Mesenchymal stem cell (in vitro differentiated cells and primary cell): ENCODE results near the gene INCA1.

Source experiments
- DNase-seq: peaks from one replicate; pipeline ENCODE4 v3.0.0-alpha.2; 2013
- H2AFZ ChIP-seq: one replicate; pipeline ENCODE4 v1.6.1; 2013; ENCODE audit warnings: low read depth, mild to moderate bottlenecking, control low read depth, inconsistent platforms, low read length, moderate library complexity
- H2AK5ac ChIP-seq: 2 replicates; pipeline ENCODE4 v1.6.1; 2013; ENCODE audit warnings: low read length, moderate library complexity, mild to moderate bottlenecking, inconsistent platforms; ENCODE audit not compliant: severe bottlenecking
- H2BK120ac ChIP-seq: one replicate; pipeline ENCODE4 v1.6.1; 2013; ENCODE audit warnings: low read depth, mild to moderate bottlenecking, inconsistent platforms, low read length, moderate library complexity
- H2BK12ac ChIP-seq, 2 experiments: one replicate each; pipeline ENCODE4 v1.6.1; 2013; ENCODE audit warnings: inconsistent platforms in 2 of 2, low read length in 2 of 2, mild to moderate bottlenecking in 2 of 2, moderate library complexity in 2 of 2, control low read depth in 1 of 2
- H2BK15ac ChIP-seq: one replicate; pipeline ENCODE4 v1.6.1; 2013; ENCODE audit warnings: mild to moderate bottlenecking, low read depth, inconsistent platforms; ENCODE audit not compliant: poor library complexity, severe bottlenecking
- H2BK5ac ChIP-seq: 2 replicates; pipeline ENCODE4 v1.6.1; 2013; ENCODE audit warnings: low read depth, mild to moderate bottlenecking, low read length, control low read depth, inconsistent platforms; ENCODE audit not compliant: poor library complexity, severe bottlenecking
- H3K14ac ChIP-seq, 2 experiments: one replicate each; pipeline ENCODE4 v1.6.1; 2013; ENCODE audit warnings: inconsistent platforms in 2 of 2, low read length in 2 of 2, control low read depth in 1 of 2, mild to moderate bottlenecking in 1 of 2, moderate library complexity in 1 of 2
- H3K18ac ChIP-seq, 2 experiments: one replicate each; pipeline ENCODE4 v1.6.1; 2013; ENCODE audit warnings: inconsistent platforms in 2 of 2, low read length in 2 of 2, control low read depth in 1 of 2, low read depth in 1 of 2, mild to moderate bottlenecking in 1 of 2
- H3K23ac ChIP-seq, 2 experiments: one replicate each; pipeline ENCODE4 v1.6.1; 2013; ENCODE audit warnings: inconsistent platforms in 2 of 2, low read length in 2 of 2, mild to moderate bottlenecking in 2 of 2, moderate library complexity in 2 of 2, control low read depth in 1 of 2
- H3K27ac ChIP-seq: 2 replicates; pipeline ENCODE4 v1.5.1; 2013; ENCODE audit warnings: mild to moderate bottlenecking, moderate library complexity, low read length, control low read depth, inconsistent platforms; ENCODE audit not compliant: poor library complexity, severe bottlenecking
- H3K27me3 ChIP-seq, 2 experiments: 2 replicates each; pipeline versions ENCODE4 v1.6.1 to v1.7.0; 2013; ENCODE audit warnings: low read length in 2 of 2, mild to moderate bottlenecking in 2 of 2, moderate library complexity in 2 of 2, control low read depth in 1 of 2, inconsistent platforms in 1 of 2; ENCODE audit not compliant: control insufficient read depth in 1 of 2, insufficient read depth in 1 of 2
- H3K36me3 ChIP-seq, 2 experiments: 2 replicates each; pipeline versions ENCODE4 v1.6.1 to v1.7.0; 2013; ENCODE audit warnings: low read length in 2 of 2, control low read depth in 1 of 2, inconsistent platforms in 1 of 2, low read depth in 1 of 2, mild to moderate bottlenecking in 1 of 2; ENCODE audit not compliant: insufficient read depth in 2 of 2, control insufficient read depth in 1 of 2
- H3K4ac ChIP-seq, 2 experiments: one replicate each; pipeline ENCODE4 v1.6.1; 2013; ENCODE audit warnings: inconsistent platforms in 2 of 2, low read length in 2 of 2, mild to moderate bottlenecking in 2 of 2, moderate library complexity in 2 of 2, control low read depth in 1 of 2, low read depth in 1 of 2
- H3K4me1 ChIP-seq: 2 replicates; pipeline ENCODE4 v1.6.1; 2013; ENCODE audit warnings: low read depth, low read length, control low read depth; ENCODE audit not compliant: control insufficient read depth, insufficient read depth
- H3K4me2 ChIP-seq: 2 replicates; pipeline ENCODE4 v1.6.1; 2013; ENCODE audit warnings: low read length, mild to moderate bottlenecking, inconsistent platforms; ENCODE audit not compliant: poor library complexity, severe bottlenecking
- H3K4me3 ChIP-seq, 2 experiments: 2 replicates each; pipeline versions ENCODE4 v1.5.1 to v1.7.0; 2013; ENCODE audit warnings: low read length in 2 of 2, mild to moderate bottlenecking in 2 of 2, control low read depth in 1 of 2, low read depth in 1 of 2; ENCODE audit not compliant: insufficient read depth in 1 of 2
- H3K79me1 ChIP-seq: replicated peaks from 2 replicates; pipeline ENCODE4 v1.6.1; 2013; ENCODE audit warnings: mild to moderate bottlenecking, control low read depth, low read length, inconsistent platforms; ENCODE audit not compliant: poor library complexity, severe bottlenecking
- H3K9ac ChIP-seq: 2 replicates; pipeline ENCODE4 v1.7.0; 2013; ENCODE audit warnings: mild to moderate bottlenecking, low read length, moderate library complexity
- H3K9me3 ChIP-seq: 2 replicates; pipeline ENCODE4 v1.7.0; 2013; ENCODE audit warnings: mild to moderate bottlenecking, low read length; ENCODE audit not compliant: control insufficient read depth
- H4K8ac ChIP-seq: one replicate; pipeline ENCODE4 v1.6.1; 2013; ENCODE audit warnings: inconsistent platforms, mild to moderate bottlenecking, low read length, moderate library complexity
- H4K91ac ChIP-seq: one replicate; pipeline ENCODE4 v1.6.1; 2013; ENCODE audit warnings: mild to moderate bottlenecking, low read length, inconsistent platforms
- WGBS: methylation state at CpG from one replicate; pipeline ENCODE4 v1.1.7; 2013; ENCODE audit warnings: mixed read lengths; 5-methylcytosine and 5-hydroxymethylcytosine counted together

The INCA1 gene

GRCh38 chr17:4974115-4974670, 23.1 kb downstream of the INCA1 start:
- no peak overlapping the region for H3K4ac ChIP-seq
- peaks cover 22% of the 10 kb centered on the region for H3K79me1 ChIP-seq
- H3K23ac ChIP-seq = no peak overlapping the region
- H2AK5ac ChIP-seq = no peak overlapping the region
- no peak overlapping the region for H3K9ac ChIP-seq
- H3K9me3 ChIP-seq = no peaks in the 10 kb centered on the region
- H2AFZ ChIP-seq = no peak overlapping the region
- H3K4me1 ChIP-seq = peaks cover 15% of the 10 kb centered on the region
- no peak overlapping the region for H3K18ac ChIP-seq
- H3K14ac ChIP-seq = no peak overlapping the region
- H2BK120ac ChIP-seq = no peak overlapping the region
- no peak overlapping the region for H3K4me3 ChIP-seq
- H2BK12ac ChIP-seq = no peak overlapping the region
- H4K8ac ChIP-seq = no peak overlapping the region
- H4K91ac ChIP-seq = no peak overlapping the region
- H3K4me2 ChIP-seq = no peak overlapping the region
- H3K27me3 ChIP-seq = no peaks in the 10 kb centered on the region
- no peak overlapping the region for H2BK15ac ChIP-seq
- WGBS = 97% methylated on average over 6 of the region's 9 CpGs
- no peak overlapping the region for H2BK5ac ChIP-seq
- peaks cover 58 to 91% of the 10 kb centered on the region in 2 experiments for H3K36me3 ChIP-seq
- H3K27ac ChIP-seq = no peak overlapping the region
- DNase-seq = no peak

- H3K4me2 ChIP-seq = no peak overlapping the region
- no peak overlapping the region for H3K27ac ChIP-seq
- H3K4me1 ChIP-seq = peaks cover 21% of the 10 kb centered on the region
- H3K9me3 ChIP-seq = no peaks in the 10 kb centered on the region
- H3K14ac ChIP-seq = no peak overlapping the region
- no peak overlapping the region for H3K18ac ChIP-seq
- H3K27me3 ChIP-seq = no peaks in the 10 kb centered on the region
- H3K9ac ChIP-seq = no peak overlapping the region
- H3K36me3 ChIP-seq = peaks cover 55 to 85% of the 10 kb centered on the region in 2 experiments
- H3K79me1 ChIP-seq = peaks cover 22% of the 10 kb centered on the region
- no peak overlapping the region for H3K4ac ChIP-seq
- no peak overlapping the region for H3K4me3 ChIP-seq
- H2BK120ac ChIP-seq = no peak overlapping the region
- H2AK5ac ChIP-seq = no peak overlapping the region
- no peak overlapping the region for H2BK12ac ChIP-seq
- DNase-seq = no peak
- no peak overlapping the region for H2BK5ac ChIP-seq
- H3K23ac ChIP-seq = no peak overlapping the region
- 95% methylated on average over 9 of the region's 10 CpGs for WGBS
- no peak overlapping the region for H2AFZ ChIP-seq
- H4K91ac ChIP-seq = peak overlapping the region; percentile 36
- no peak overlapping the region for H4K8ac ChIP-seq
- H2BK15ac ChIP-seq = no peak overlapping the region
These were observed 23.8 kb downstream of the INCA1 start for GRCh38 chr17:4973256-4974114.

GRCh38 chr17:4972752-4973151, 24.6 kb downstream of the INCA1 start:
- Histone ChIP-seq H3K27me3 (no peaks in the 10 kb centered on the region), H2BK12ac (no peak overlapping the region), H2BK5ac (no peak overlapping the region), H4K91ac (no peak overlapping the region), H2AFZ (no peak overlapping the region), H3K9me3 (no peaks in the 10 kb centered on the region), H4K8ac (no peak overlapping the region), H3K4me2 (no peak overlapping the region), H3K23ac (no peak overlapping the region), H3K36me3 (peaks cover 49 to 78% of the 10 kb centered on the region in 2 experiments), H3K4me1 (peaks cover 26% of the 10 kb centered on the region), H2BK15ac (no peak overlapping the region), H3K14ac (no peak overlapping the region), H3K79me1 (peaks cover 22% of the 10 kb centered on the region), H3K18ac (no peak overlapping the region), H3K9ac (peak overlapping the region; percentile 37), H3K4ac (no peak overlapping the region), H3K4me3 (no peak overlapping the region), H2AK5ac (no peak overlapping the region), H2BK120ac (no peak overlapping the region), H3K27ac (no peak overlapping the region)
- DNase-seq = no peak
- WGBS = 87% methylated on average over 12 of the region's 12 CpGs

GRCh38 chr17:4972322-4972721, 25.0 kb downstream of the INCA1 start:
- no peak overlapping the region for H3K4me3 ChIP-seq
- peaks cover 26% of the 10 kb centered on the region for H3K4me1 ChIP-seq
- no peak overlapping the region for H3K4ac ChIP-seq
- peak overlapping the region; percentile 14 for H4K91ac ChIP-seq
- no peak overlapping the region for H3K4me2 ChIP-seq
- DNase-seq = no peak
- no peak overlapping the region for H4K8ac ChIP-seq
- no peak overlapping the region for H2BK12ac ChIP-seq
- H2BK15ac ChIP-seq = no peak overlapping the region
- H3K14ac ChIP-seq = no peak overlapping the region
- peaks cover 22% of the 10 kb centered on the region for H3K79me1 ChIP-seq
- no peak overlapping the region for H2AK5ac ChIP-seq
- H3K36me3 ChIP-seq = peaks cover 45 to 73% of the 10 kb centered on the region in 2 experiments
- H2BK5ac ChIP-seq = no peak overlapping the region
- H3K23ac ChIP-seq = no peak overlapping the region
- H3K27ac ChIP-seq = no peak overlapping the region
- no peak overlapping the region for H2BK120ac ChIP-seq
- no peaks in the 10 kb centered on the region for H3K9me3 ChIP-seq
- no peaks in the 10 kb centered on the region for H3K27me3 ChIP-seq
- H2AFZ ChIP-seq = no peak overlapping the region
- WGBS = 95% methylated on average over 10 of the region's 12 CpGs
- H3K9ac ChIP-seq = peak overlapping the region; percentile 37
- H3K18ac ChIP-seq = no peak overlapping the region
